ENCODE measurements around the gene TFAP2E. TPM values are rescaled to one million over a fixed set of nuclear protein-coding genes. Genes with fewer than 3 reads are reported as not detected.
A peak's percentile ranks its signal among the peaks of the same experiment; 100 is the strongest.

Gene TFAP2E
- total RNA-seq, 1 experiment from 2014 or later = 3.2 TPM

- TF ChIP-seq SIN3A (IDR thresholded peaks at IDR 0.05; ENCODE audit: borderline replicate concordance, insufficient read depth, low read depth, low read length) = no peak
- TF ChIP-seq POLR2AphosphoS5 (IDR thresholded peaks at IDR 0.05; ENCODE audit: low read depth, low read length) = no peak
- TF ChIP-seq, protein P1, sequence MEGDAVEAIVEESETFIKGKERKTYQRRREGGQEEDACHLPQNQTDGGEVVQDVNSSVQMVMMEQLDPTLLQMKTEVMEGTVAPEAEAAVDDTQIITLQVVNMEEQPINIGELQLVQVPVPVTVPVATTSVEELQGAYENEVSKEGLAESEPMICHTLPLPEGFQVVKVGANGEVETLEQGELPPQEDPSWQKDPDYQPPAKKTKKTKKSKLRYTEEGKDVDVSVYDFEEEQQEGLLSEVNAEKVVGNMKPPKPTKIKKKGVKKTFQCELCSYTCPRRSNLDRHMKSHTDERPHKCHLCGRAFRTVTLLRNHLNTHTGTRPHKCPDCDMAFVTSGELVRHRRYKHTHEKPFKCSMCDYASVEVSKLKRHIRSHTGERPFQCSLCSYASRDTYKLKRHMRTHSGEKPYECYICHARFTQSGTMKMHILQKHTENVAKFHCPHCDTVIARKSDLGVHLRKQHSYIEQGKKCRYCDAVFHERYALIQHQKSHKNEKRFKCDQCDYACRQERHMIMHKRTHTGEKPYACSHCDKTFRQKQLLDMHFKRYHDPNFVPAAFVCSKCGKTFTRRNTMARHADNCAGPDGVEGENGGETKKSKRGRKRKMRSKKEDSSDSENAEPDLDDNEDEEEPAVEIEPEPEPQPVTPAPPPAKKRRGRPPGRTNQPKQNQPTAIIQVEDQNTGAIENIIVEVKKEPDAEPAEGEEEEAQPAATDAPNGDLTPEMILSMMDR (IDR thresholded peaks at IDR 0.05) = no peak
- TF ChIP-seq TCF7L2 (IDR thresholded peaks at IDR 0.05; ENCODE audit: low read depth, low read length) = no peak
- TF ChIP-seq REST (IDR thresholded peaks at IDR 0.05; ENCODE audit: insufficient read depth in 1 of 2, low read depth in 2 of 2, low read length in 1 of 2) = no peak
- ATAC-seq (no peak), DNase-seq (ENCODE audit: low read depth, low spot score) (no peak)
- POLR2A ChIA-PET = no interaction called here
- Histone ChIP-seq H3K27me3 (ENCODE audit: control insufficient read depth, insufficient read depth, low read length) (no peaks in the 10 kb centered on the region), H3K36me3 (ENCODE audit: control insufficient read depth, insufficient read depth, low read length) (peaks cover 6% of the 10 kb centered on the region; the same call in 1 of the 2 replicates), H3K27ac (ENCODE audit: low read length) (peak overlapping the region; percentile 94), H3K4me3 (ENCODE audit: low read depth in 2 of 2, low read length in 2 of 2) (peak overlapping the region; percentile 87 to 97), H3K4me1 (ENCODE audit: control insufficient read depth, insufficient read depth, low read length) (peaks cover 32% of the 10 kb centered on the region), H3K9me3 (ENCODE audit: control insufficient read depth, insufficient read depth, low read depth, low read length) (no peaks in the 10 kb centered on the region)
- in situ Hi-C loops (cut with HindIII; ENCODE audit: low pct_unique_long_range_greater_than_20kb, low sequenced_read_pairs) = no loop called here
- intact Hi-C loops (cut with micrococcal nuclease; ENCODE audit: unreplicated experiment) = no loop called here
- BruUV-seq (replicated peaks) = TSS peak; percentile 71
- CTCF ChIA-PET = interaction anchor here (1.4 kb wide), 1 partner anchor 108 kb away, joined by 6 read pairs; no protein-coding TSS in a partner anchor
These were observed 14.5 kb upstream of the TFAP2E start for GRCh38 chr1:35558374-35559316.

DNA sequence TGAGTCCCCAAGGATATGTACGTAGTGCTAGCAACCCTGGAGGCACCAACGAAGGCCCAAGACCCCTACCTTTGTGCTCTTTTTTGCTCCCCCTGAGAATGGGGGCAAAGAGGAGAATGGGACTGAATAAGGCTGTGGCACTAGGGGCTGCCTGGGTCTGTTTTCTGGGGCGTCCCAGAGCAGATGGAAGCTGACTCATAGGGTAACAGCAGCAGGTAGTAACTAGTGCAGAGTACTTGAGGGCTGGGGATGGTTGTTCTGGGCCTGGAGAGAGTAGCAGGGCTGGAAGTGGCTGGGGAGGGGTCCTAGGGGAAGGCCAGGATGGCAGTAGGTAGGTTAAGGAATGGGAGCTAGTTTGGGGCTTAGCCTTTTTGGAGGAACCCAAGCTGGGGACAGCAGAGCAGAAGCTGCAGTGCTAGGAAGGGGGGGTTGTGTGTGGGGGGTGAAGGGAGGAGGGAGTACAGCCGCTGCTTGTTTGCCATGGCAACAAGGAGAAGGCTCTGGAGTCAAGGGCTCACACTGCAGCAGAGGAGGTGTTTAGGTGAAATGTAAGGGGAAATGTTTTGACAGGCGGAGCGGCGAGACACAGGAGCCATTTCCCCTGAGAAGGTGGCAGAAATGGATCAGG, 13.7 kb upstream of the TFAP2E start:
- H3K27me3 ChIP-seq (ENCODE audit: control insufficient read depth, insufficient read depth, low read length) = no peaks in the 10 kb centered on the region
- DNase-seq (ENCODE audit: low read depth, low spot score) (no peak), ATAC-seq (no peak)
- intact Hi-C loops (cut with micrococcal nuclease; ENCODE audit: unreplicated experiment) = no loop called here
- no TSS peak for BruUV-seq (replicated peaks)
- H3K36me3 ChIP-seq (ENCODE audit: control insufficient read depth, insufficient read depth, low read length) = peaks cover 2% of the 10 kb centered on the region; the same call in 1 of the 2 replicates
- in situ Hi-C loops (cut with HindIII; ENCODE audit: low pct_unique_long_range_greater_than_20kb, low sequenced_read_pairs) = no loop called here
- no peaks in the 10 kb centered on the region for H3K9me3 ChIP-seq (ENCODE audit: control insufficient read depth, insufficient read depth, low read depth, low read length)
- TF ChIP-seq POLR2AphosphoS5 (IDR thresholded peaks at IDR 0.05; ENCODE audit: low read depth, low read length) (no peak), TCF7L2 (IDR thresholded peaks at IDR 0.05; ENCODE audit: low read depth, low read length) (no peak), REST (IDR thresholded peaks at IDR 0.05; ENCODE audit: insufficient read depth in 1 of 2, low read depth in 2 of 2, low read length in 1 of 2) (no peak), SIN3A (IDR thresholded peaks at IDR 0.05; ENCODE audit: borderline replicate concordance, insufficient read depth, low read depth, low read length) (no peak)
- TF ChIP-seq, protein P1 (IDR thresholded peaks at IDR 0.05) = no peak
- H3K4me1 ChIP-seq (ENCODE audit: control insufficient read depth, insufficient read depth, low read length) = peaks cover 26% of the 10 kb centered on the region
- ChIA-PET POLR2A (no interaction called here), CTCF (no interaction called here)
- 0 out of 2 replicates have a peak overlapping the region, but pooled peaks have one; percentile 37 for H3K27ac ChIP-seq (ENCODE audit: low read length)
- peak overlapping the region in 1 of 2 experiments; percentile 97; a peak in 2 of 4 replicates for H3K4me3 ChIP-seq (ENCODE audit: low read depth in 2 of 2, low read length in 2 of 2)
